T-helper 1 cell treated with Interleukin-12 subunit alpha and Interleukin-12 subunit beta and Interleukin-4 antibody, amounts not matched to agents 30 μg/mL and 1 μg/mL, for 36 hours (primary cell): ENCODE measurements around the gene RETN.

Experiments used
- H3K27ac Mint-ChIP-seq: one replicate; pipeline ENCODE4 v1.8.0; 2021; ENCODE audit warnings: mild to moderate bottlenecking, mixed read lengths
- H3K27me3 Mint-ChIP-seq: one replicate; pipeline ENCODE4 v1.8.0; 2021; ENCODE audit warnings: low read depth, mixed read lengths
- H3K36me3 Mint-ChIP-seq: one replicate; pipeline ENCODE4 v1.8.0; 2021; ENCODE audit warnings: low read depth, mixed read lengths
- H3K4me1 Mint-ChIP-seq: one replicate; pipeline ENCODE4 v1.8.0; 2021; ENCODE audit warnings: low read depth, mixed read lengths
- H3K4me3 Mint-ChIP-seq: one replicate; pipeline ENCODE4 v1.8.0; 2021; ENCODE audit warnings: mild to moderate bottlenecking, moderate library complexity, mixed read lengths
- H3K9me3 Mint-ChIP-seq: one replicate; pipeline ENCODE4 v1.8.0; 2021; ENCODE audit warnings: mixed read lengths

RETN gene

GRCh38 chr19:7668842-7669241 is at the start of gene RETN:
Gene RETN, plus strand, starts transcription at chr19:7669049. Its CDS starts 278 bp downstream, at chr19:7669327.
- H3K27ac Mint-ChIP-seq = no peak within 1 kb of the TSS
- peaks cover 9% of the 10 kb centered on the region for H3K4me1 Mint-ChIP-seq
- no peaks in the 10 kb centered on the region for H3K9me3 Mint-ChIP-seq
- H3K27me3 Mint-ChIP-seq = peaks cover 23% of the 10 kb centered on the region
- no peak within 1 kb of the TSS for H3K4me3 Mint-ChIP-seq
- H3K36me3 Mint-ChIP-seq = no peaks in the 10 kb centered on the region

- peaks cover 13% of the 10 kb centered on the region for H3K36me3 Mint-ChIP-seq
- H3K4me3 Mint-ChIP-seq = no peak overlapping the region
- no peaks in the 10 kb centered on the region for H3K27me3 Mint-ChIP-seq
- H3K27ac Mint-ChIP-seq = no peak overlapping the region
- no peaks in the 10 kb centered on the region for H3K4me1 Mint-ChIP-seq
- H3K9me3 Mint-ChIP-seq = no peaks in the 10 kb centered on the region
Observed at GRCh38 chr19:7619671-7620441, 49.0 kb upstream of the RETN start.

- no peaks in the 10 kb centered on the region for H3K4me1 Mint-ChIP-seq
- no peaks in the 10 kb centered on the region for H3K27me3 Mint-ChIP-seq
- H3K27ac Mint-ChIP-seq = no peak overlapping the region
- peaks cover 15% of the 10 kb centered on the region for H3K36me3 Mint-ChIP-seq
- no peak overlapping the region for H3K4me3 Mint-ChIP-seq
- H3K9me3 Mint-ChIP-seq = no peaks in the 10 kb centered on the region
Observed at GRCh38 chr19:7620442-7621412, 48.1 kb upstream of the RETN start.

- Mint-ChIP-seq H3K27me3 (no peaks in the 10 kb centered on the region), H3K36me3 (peaks cover 17% of the 10 kb centered on the region), H3K4me1 (peaks cover 3% of the 10 kb centered on the region), H3K4me3 (no peak overlapping the region), H3K9me3 (no peaks in the 10 kb centered on the region), H3K27ac (no peak overlapping the region)
Observed at GRCh38 chr19:7622933-7623685, 45.7 kb upstream of the RETN start.

- Mint-ChIP-seq H3K4me1 (peaks cover 11% of the 10 kb centered on the region), H3K27me3 (no peaks in the 10 kb centered on the region), H3K9me3 (no peaks in the 10 kb centered on the region), H3K36me3 (peaks cover 17% of the 10 kb centered on the region), H3K27ac (no peak overlapping the region), H3K4me3 (no peak overlapping the region)
Observed at GRCh38 chr19:7623725-7624603, 44.9 kb upstream of the RETN start.

- Mint-ChIP-seq H3K4me3 (no peak overlapping the region), H3K9me3 (no peaks in the 10 kb centered on the region), H3K27ac (no peak overlapping the region), H3K4me1 (peaks cover 19% of the 10 kb centered on the region), H3K27me3 (no peaks in the 10 kb centered on the region), H3K36me3 (peaks cover 25% of the 10 kb centered on the region)
Observed at GRCh38 chr19:7624810-7625209, 44.0 kb upstream of the RETN start.

- H3K4me3 Mint-ChIP-seq = no peak overlapping the region
- H3K36me3 Mint-ChIP-seq = peaks cover 25% of the 10 kb centered on the region
Observed at GRCh38 chr19:7625763-7626372, 43.0 kb upstream of the RETN start.

GRCh38 chr19:7627166-7627565 is 41.7 kb upstream of the RETN start:
- Mint-ChIP-seq H3K27me3 (no peaks in the 10 kb centered on the region), H3K27ac (no peak overlapping the region), H3K4me1 (peaks cover 31% of the 10 kb centered on the region), H3K9me3 (no peaks in the 10 kb centered on the region), H3K36me3 (peaks cover 20% of the 10 kb centered on the region), H3K4me3 (no peak overlapping the region)

More at GRCh38 chr19:7625763-7626372, 43.0 kb upstream of the RETN start:
- Mint-ChIP-seq H3K27ac (no peak overlapping the region), H3K9me3 (no peaks in the 10 kb centered on the region), H3K4me1 (peaks cover 28% of the 10 kb centered on the region), H3K27me3 (no peaks in the 10 kb centered on the region)

- H3K4me3 Mint-ChIP-seq = peak overlapping the region; percentile 99
- H3K9me3 Mint-ChIP-seq = no peaks in the 10 kb centered on the region
- peaks cover 15% of the 10 kb centered on the region for H3K36me3 Mint-ChIP-seq
- peak overlapping the region; percentile 100 for H3K27ac Mint-ChIP-seq
- no peaks in the 10 kb centered on the region for H3K27me3 Mint-ChIP-seq
- peaks cover 31% of the 10 kb centered on the region for H3K4me1 Mint-ChIP-seq
Observed at GRCh38 chr19:7628589-7629311, 40.1 kb upstream of the RETN start.

GRCh38 chr19:7629347-7630054 is 39.3 kb upstream of the RETN start, which contains the start of the genes PET100 and XAB2:
Gene PET100, plus strand, starts transcription at chr19:7629793. Its CDS starts 41 bp downstream, at chr19:7629834.
Gene XAB2, minus strand, starts transcription at chr19:7629545. Its CDS starts 18 bp downstream, at chr19:7629527.
- no peaks in the 10 kb centered on the region for H3K27me3 Mint-ChIP-seq

GRCh38 chr19:7631577-7631976 is 37.3 kb upstream of the RETN start:
- no peaks in the 10 kb centered on the region for H3K27me3 Mint-ChIP-seq
- no peaks in the 10 kb centered on the region for H3K9me3 Mint-ChIP-seq
- no peak overlapping the region for H3K27ac Mint-ChIP-seq
- H3K4me1 Mint-ChIP-seq = peaks cover 36% of the 10 kb centered on the region
- H3K4me3 Mint-ChIP-seq = no peak overlapping the region
- peaks cover 11% of the 10 kb centered on the region for H3K36me3 Mint-ChIP-seq

More at GRCh38 chr19:7629347-7630054, 39.3 kb upstream of the RETN start, which contains the start of the genes PET100 and XAB2:
- Mint-ChIP-seq H3K4me3 (peak within 1 kb of the TSS; percentile 99), H3K9me3 (no peaks in the 10 kb centered on the region), H3K36me3 (peaks cover 13% of the 10 kb centered on the region), H3K27ac (peak within 1 kb of the TSS; percentile 100), H3K4me1 (peaks cover 31% of the 10 kb centered on the region)
